ENCODE data around the gene NCAM1.

- no peak for TF ChIP-seq FOXJ3 (CRISPR knock-in tag; IDR thresholded peaks at IDR 0.05; ENCODE audit: borderline replicate concordance)
- no peak for TF ChIP-seq ZNF423 (CRISPR knock-in tag; IDR thresholded peaks at IDR 0.05)
- TF ChIP-seq, protein P1, sequence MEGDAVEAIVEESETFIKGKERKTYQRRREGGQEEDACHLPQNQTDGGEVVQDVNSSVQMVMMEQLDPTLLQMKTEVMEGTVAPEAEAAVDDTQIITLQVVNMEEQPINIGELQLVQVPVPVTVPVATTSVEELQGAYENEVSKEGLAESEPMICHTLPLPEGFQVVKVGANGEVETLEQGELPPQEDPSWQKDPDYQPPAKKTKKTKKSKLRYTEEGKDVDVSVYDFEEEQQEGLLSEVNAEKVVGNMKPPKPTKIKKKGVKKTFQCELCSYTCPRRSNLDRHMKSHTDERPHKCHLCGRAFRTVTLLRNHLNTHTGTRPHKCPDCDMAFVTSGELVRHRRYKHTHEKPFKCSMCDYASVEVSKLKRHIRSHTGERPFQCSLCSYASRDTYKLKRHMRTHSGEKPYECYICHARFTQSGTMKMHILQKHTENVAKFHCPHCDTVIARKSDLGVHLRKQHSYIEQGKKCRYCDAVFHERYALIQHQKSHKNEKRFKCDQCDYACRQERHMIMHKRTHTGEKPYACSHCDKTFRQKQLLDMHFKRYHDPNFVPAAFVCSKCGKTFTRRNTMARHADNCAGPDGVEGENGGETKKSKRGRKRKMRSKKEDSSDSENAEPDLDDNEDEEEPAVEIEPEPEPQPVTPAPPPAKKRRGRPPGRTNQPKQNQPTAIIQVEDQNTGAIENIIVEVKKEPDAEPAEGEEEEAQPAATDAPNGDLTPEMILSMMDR (IDR thresholded peaks at IDR 0.05) = no peak
- TF ChIP-seq, protein P2, sequence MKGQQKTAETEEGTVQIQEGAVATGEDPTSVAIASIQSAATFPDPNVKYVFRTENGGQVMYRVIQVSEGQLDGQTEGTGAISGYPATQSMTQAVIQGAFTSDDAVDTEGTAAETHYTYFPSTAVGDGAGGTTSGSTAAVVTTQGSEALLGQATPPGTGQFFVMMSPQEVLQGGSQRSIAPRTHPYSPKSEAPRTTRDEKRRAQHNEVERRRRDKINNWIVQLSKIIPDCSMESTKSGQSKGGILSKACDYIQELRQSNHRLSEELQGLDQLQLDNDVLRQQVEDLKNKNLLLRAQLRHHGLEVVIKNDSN (CRISPR knock-in tag; IDR thresholded peaks at IDR 0.05) = no peak
- no peak for TF ChIP-seq TP53 (CRISPR knock-in tag; IDR thresholded peaks at IDR 0.05)
- no peak for TF ChIP-seq GABPB1 (CRISPR knock-in tag; IDR thresholded peaks at IDR 0.05)
- TF ChIP-seq RELA (CRISPR knock-in tag; IDR thresholded peaks at IDR 0.05; ENCODE audit: borderline replicate concordance) = no peak
- TF ChIP-seq CBFB (CRISPR knock-in tag; IDR thresholded peaks at IDR 0.05; ENCODE audit: low read depth) = no peak
- no peak for TF ChIP-seq ZNF121 (CRISPR knock-in tag; IDR thresholded peaks at IDR 0.05)
- TF ChIP-seq, protein P3, sequence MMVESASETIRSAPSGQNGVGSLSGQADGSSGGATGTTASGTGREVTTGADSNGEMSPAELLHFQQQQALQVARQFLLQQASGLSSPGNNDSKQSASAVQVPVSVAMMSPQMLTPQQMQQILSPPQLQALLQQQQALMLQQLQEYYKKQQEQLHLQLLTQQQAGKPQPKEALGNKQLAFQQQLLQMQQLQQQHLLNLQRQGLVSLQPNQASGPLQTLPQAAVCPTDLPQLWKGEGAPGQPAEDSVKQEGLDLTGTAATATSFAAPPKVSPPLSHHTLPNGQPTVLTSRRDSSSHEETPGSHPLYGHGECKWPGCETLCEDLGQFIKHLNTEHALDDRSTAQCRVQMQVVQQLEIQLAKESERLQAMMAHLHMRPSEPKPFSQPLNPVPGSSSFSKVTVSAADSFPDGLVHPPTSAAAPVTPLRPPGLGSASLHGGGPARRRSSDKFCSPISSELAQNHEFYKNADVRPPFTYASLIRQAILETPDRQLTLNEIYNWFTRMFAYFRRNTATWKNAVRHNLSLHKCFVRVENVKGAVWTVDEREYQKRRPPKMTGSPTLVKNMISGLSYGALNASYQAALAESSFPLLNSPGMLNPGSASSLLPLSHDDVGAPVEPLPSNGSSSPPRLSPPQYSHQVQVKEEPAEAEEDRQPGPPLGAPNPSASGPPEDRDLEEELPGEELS (CRISPR knock-in tag; IDR thresholded peaks at IDR 0.05) = no peak
- TF ChIP-seq STAT6 (CRISPR knock-in tag; conservative IDR thresholded peaks at IDR 0.05; ENCODE audit: low read depth) = no peak
- TF ChIP-seq, protein P4, sequence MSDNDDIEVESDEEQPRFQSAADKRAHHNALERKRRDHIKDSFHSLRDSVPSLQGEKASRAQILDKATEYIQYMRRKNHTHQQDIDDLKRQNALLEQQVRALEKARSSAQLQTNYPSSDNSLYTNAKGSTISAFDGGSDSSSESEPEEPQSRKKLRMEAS (CRISPR knock-in tag; IDR thresholded peaks at IDR 0.05) = no peak
Measured at GRCh38 chr11:112929432-112929831, 31.8 kb upstream of the NCAM1 start.
